ENCODE measurements around the gene PSMD5.

Gene PSMD5

GRCh38 chr9:120855827-120856670 is 13.3 kb upstream of the PSMD5 start:
- 0 out of 2 replicates have a peak, but pooled peaks cover 5% of the 10 kb centered on the region for H3K79me2 ChIP-seq (ENCODE audit: insufficient read depth, low read length)
- no peak overlapping the region for H3K9ac ChIP-seq (ENCODE audit: low read depth, low read length, poor library complexity, severe bottlenecking)
- H3K27me3 ChIP-seq (ENCODE audit: insufficient read depth, low read length, poor library complexity, severe bottlenecking), result no peaks in the 10 kb centered on the region
- H3F3A ChIP-seq (ENCODE audit: low read depth), result no peaks in the 10 kb centered on the region
- no peaks in the 10 kb centered on the region for H3K9me3 ChIP-seq (ENCODE audit: insufficient read depth, low read depth, low read length)
- H3K4me1 ChIP-seq (ENCODE audit: insufficient read depth, low read length, poor library complexity, severe bottlenecking), result peaks cover 4% of the 10 kb centered on the region
- H3K4me2 ChIP-seq (ENCODE audit: low read depth, low read length, poor library complexity, severe bottlenecking), result no peak overlapping the region
- no peak overlapping the region for H3K4me3 ChIP-seq (ENCODE audit: low read length, poor library complexity, severe bottlenecking)
- H3K36me3 ChIP-seq (ENCODE audit: insufficient read depth, low read length), result peaks cover 48% of the 10 kb centered on the region
- H2AFZ ChIP-seq (ENCODE audit: low read length), result no peak overlapping the region
- H3K9me2 ChIP-seq (replicated peaks; ENCODE audit: low read depth, low read length), result no peaks in the 10 kb centered on the region
- no peaks in the 10 kb centered on the region for H4K20me1 ChIP-seq (ENCODE audit: insufficient read depth, low read length, poor library complexity, severe bottlenecking)
- TF ChIP-seq EZH2phosphoT487 (IDR thresholded peaks at IDR 0.05; ENCODE audit: borderline replicate concordance) (no peak), CTCF (conservative IDR thresholded peaks at IDR 0.05; ENCODE audit: low read length) (no peak)

GRCh38 chr9:120854596-120855327 is 12.0 kb upstream of the PSMD5 start:
- H2AFZ ChIP-seq (ENCODE audit: low read length), result no peak overlapping the region
- no peaks in the 10 kb centered on the region for H3K27me3 ChIP-seq (ENCODE audit: insufficient read depth, low read length, poor library complexity, severe bottlenecking)
- H3K9ac ChIP-seq (ENCODE audit: low read depth, low read length, poor library complexity, severe bottlenecking), result no peak overlapping the region
- no peaks in the 10 kb centered on the region for H3K9me2 ChIP-seq (replicated peaks; ENCODE audit: low read depth, low read length)
- no peak overlapping the region for H3K4me3 ChIP-seq (ENCODE audit: low read length, poor library complexity, severe bottlenecking)
- H3K36me3 ChIP-seq (ENCODE audit: insufficient read depth, low read length), result peaks cover 35% of the 10 kb centered on the region; the same call in 1 of the 2 replicates
- H3K4me2 ChIP-seq (ENCODE audit: low read depth, low read length, poor library complexity, severe bottlenecking), result no peak overlapping the region
- H3F3A ChIP-seq (ENCODE audit: low read depth), result no peaks in the 10 kb centered on the region
- no peaks in the 10 kb centered on the region for H3K79me2 ChIP-seq (ENCODE audit: insufficient read depth, low read length)
- H4K20me1 ChIP-seq (ENCODE audit: insufficient read depth, low read length, poor library complexity, severe bottlenecking), result no peaks in the 10 kb centered on the region
- H3K9me3 ChIP-seq (ENCODE audit: insufficient read depth, low read depth, low read length), result no peaks in the 10 kb centered on the region
- peaks cover 4% of the 10 kb centered on the region for H3K4me1 ChIP-seq (ENCODE audit: insufficient read depth, low read length, poor library complexity, severe bottlenecking)
- TF ChIP-seq CTCF (conservative IDR thresholded peaks at IDR 0.05; ENCODE audit: low read length) (no peak), EZH2phosphoT487 (IDR thresholded peaks at IDR 0.05; ENCODE audit: borderline replicate concordance) (no peak)

GRCh38 chr9:120853198-120853597 is 10.5 kb upstream of the PSMD5 start:
- H3K4me3 ChIP-seq (ENCODE audit: low read length, poor library complexity, severe bottlenecking), result no peak overlapping the region
- no peak overlapping the region for H3K9ac ChIP-seq (ENCODE audit: low read depth, low read length, poor library complexity, severe bottlenecking)
- no peaks in the 10 kb centered on the region for H3K9me2 ChIP-seq (replicated peaks; ENCODE audit: low read depth, low read length)
- H3F3A ChIP-seq (ENCODE audit: low read depth), result no peaks in the 10 kb centered on the region
- H3K36me3 ChIP-seq (ENCODE audit: insufficient read depth, low read length), result peaks cover 19% of the 10 kb centered on the region; the same call in 1 of the 2 replicates
- no peaks in the 10 kb centered on the region for H3K79me2 ChIP-seq (ENCODE audit: insufficient read depth, low read length)
- H4K20me1 ChIP-seq (ENCODE audit: insufficient read depth, low read length, poor library complexity, severe bottlenecking), result no peaks in the 10 kb centered on the region
- H2AFZ ChIP-seq (ENCODE audit: low read length), result no peak overlapping the region
- TF ChIP-seq CTCF (conservative IDR thresholded peaks at IDR 0.05; ENCODE audit: low read length) (no peak), EZH2phosphoT487 (IDR thresholded peaks at IDR 0.05; ENCODE audit: borderline replicate concordance) (no peak)
- H3K9me3 ChIP-seq (ENCODE audit: insufficient read depth, low read depth, low read length), result no peaks in the 10 kb centered on the region
- no peak overlapping the region for H3K4me2 ChIP-seq (ENCODE audit: low read depth, low read length, poor library complexity, severe bottlenecking)
- H3K4me1 ChIP-seq (ENCODE audit: insufficient read depth, low read length, poor library complexity, severe bottlenecking), result peaks cover 4% of the 10 kb centered on the region
- H3K27me3 ChIP-seq (ENCODE audit: insufficient read depth, low read length, poor library complexity, severe bottlenecking), result no peaks in the 10 kb centered on the region
